Activated naive CD8-positive, alpha-beta T cell treated with anti-CD3 and anti-CD28 coated beads, Interleukin-2, amount 10 ng/mL, durations not matched to agents 7 days and 5 days (primary cell): ENCODE results near the gene GK2. TPM values are rescaled to one million over a fixed set of nuclear protein-coding genes. Genes with fewer than 3 reads are reported as not detected.

Experiments used
- ATAC-seq: fragments of 150-1000 bp; cut with Tn5 transposase; one replicate; pipeline ENCODE4 v1.10.0; 2021; ENCODE audit warnings: low read depth, moderate library complexity
- POLR2A ChIA-PET: fragments of 350-600 bp; sonication (Branson Sonifier 250); formaldehyde crosslinking; loops from one replicate; lab custom pipeline; 2021; ENCODE audit warnings: antibody characterized with exemption; lab: Charles Lee
- DNase-seq: peaks from one replicate; pipeline ENCODE4 v3.0.0; 2021
- H3K27ac Mint-ChIP-seq: one replicate; pipeline ENCODE4 v1.8.0; 2022; ENCODE audit warnings: mild to moderate bottlenecking, mixed read lengths
- H3K27me3 Mint-ChIP-seq: one replicate; pipeline ENCODE4 v1.8.0; 2022; ENCODE audit warnings: mild to moderate bottlenecking, moderate library complexity, mixed read lengths
- H3K36me3 Mint-ChIP-seq: one replicate; pipeline ENCODE4 v1.8.0; 2021; ENCODE audit warnings: mild to moderate bottlenecking, mixed read lengths
- H3K4me1 Mint-ChIP-seq: one replicate; pipeline ENCODE4 v1.8.0; 2021; ENCODE audit warnings: mixed read lengths
- H3K4me3 Mint-ChIP-seq: one replicate; pipeline ENCODE4 v1.8.0; 2022; ENCODE audit warnings: mild to moderate bottlenecking, moderate library complexity, mixed read lengths
- H3K9me3 Mint-ChIP-seq: one replicate; pipeline ENCODE4 v1.8.0; 2021; ENCODE audit warnings: mixed read lengths
- total RNA-seq, 2 experiments: library from RNA; stranded (reverse); gene quantifications; one replicate each; pipeline ENCODE4 v1.2.3, GENCODE V29; 2021

GK2 gene
- total RNA-seq, 2 experiments from 2014 or later: not detected

DNA sequence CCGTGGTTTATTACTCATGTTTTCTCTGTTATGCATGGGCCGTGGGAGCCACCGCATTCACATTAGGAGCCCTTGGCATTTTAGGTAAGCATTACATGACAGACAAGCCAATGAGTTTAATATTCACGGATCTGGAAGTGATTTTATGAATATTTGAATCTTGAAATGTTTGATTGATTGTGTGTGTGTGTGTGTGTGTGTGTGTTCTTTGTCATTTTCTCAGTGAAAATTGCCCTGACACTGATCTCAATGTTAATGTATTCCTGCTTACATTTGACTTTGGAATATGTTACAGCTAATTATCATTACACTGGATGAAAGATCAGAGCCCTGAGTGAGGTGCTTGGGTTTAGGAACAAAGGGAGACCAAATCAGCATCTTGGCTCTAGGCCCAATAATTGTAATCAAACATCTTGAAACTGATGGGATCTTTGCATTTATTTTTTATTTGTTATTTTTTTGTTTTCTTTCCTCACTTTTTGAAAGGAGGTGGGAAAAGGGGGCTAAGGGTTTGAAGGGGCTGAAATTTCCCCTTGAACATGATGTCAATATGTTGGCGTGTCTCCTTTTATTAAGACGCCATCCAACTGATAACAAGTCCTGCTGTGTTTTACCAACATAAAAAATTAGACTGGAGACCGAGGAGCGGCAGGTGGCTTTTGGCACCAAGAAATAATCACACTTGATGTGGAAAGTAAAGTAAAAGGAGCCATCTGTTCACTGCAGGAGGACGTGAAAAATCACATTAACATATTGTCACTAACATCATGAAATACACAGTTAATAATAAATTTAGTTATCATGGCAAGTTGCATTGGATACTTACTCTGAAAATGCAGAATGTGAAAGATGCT lies 5.2 kb upstream of the GK2 start:
- H3K4me1 Mint-ChIP-seq: no peaks in the 10 kb centered on the region

GRCh38 chr4:79404666-79405065 lies 3.4 kb downstream of the GK2 start:
- Mint-ChIP-seq H3K27ac (no peak overlapping the region), H3K27me3 (no peaks in the 10 kb centered on the region), H3K36me3 (no peaks in the 10 kb centered on the region), H3K9me3 (no peaks in the 10 kb centered on the region), H3K4me3 (no peak overlapping the region), H3K4me1 (no peaks in the 10 kb centered on the region)
- DNase-seq (no peak), ATAC-seq (no peak)
- POLR2A ChIA-PET: no interaction called here

More for the DNA sequence above, 5.2 kb upstream of the GK2 start:
- no peaks in the 10 kb centered on the region for H3K27me3 Mint-ChIP-seq
- DNase-seq (no peak), ATAC-seq (no peak)
- H3K27ac Mint-ChIP-seq: no peak overlapping the region
- no peaks in the 10 kb centered on the region for H3K36me3 Mint-ChIP-seq
- POLR2A ChIA-PET: no interaction called here
- no peak overlapping the region for H3K4me3 Mint-ChIP-seq
- H3K9me3 Mint-ChIP-seq: no peaks in the 10 kb centered on the region

- POLR2A ChIA-PET: no interaction called here
- H3K27ac Mint-ChIP-seq: no peak overlapping the region
- no peaks in the 10 kb centered on the region for H3K4me1 Mint-ChIP-seq
- H3K4me3 Mint-ChIP-seq: no peak overlapping the region
- no peaks in the 10 kb centered on the region for H3K36me3 Mint-ChIP-seq
- DNase-seq (no peak), ATAC-seq (no peak)
- H3K27me3 Mint-ChIP-seq: no peaks in the 10 kb centered on the region
- H3K9me3 Mint-ChIP-seq: no peaks in the 10 kb centered on the region
These were observed 4.7 kb downstream of the GK2 start for GRCh38 chr4:79403356-79403755.

GRCh38 chr4:79402332-79402851 lies 5.6 kb downstream of the GK2 start:
- Mint-ChIP-seq H3K4me3 (no peak overlapping the region), H3K9me3 (no peaks in the 10 kb centered on the region), H3K27ac (no peak overlapping the region), H3K27me3 (no peaks in the 10 kb centered on the region), H3K36me3 (no peaks in the 10 kb centered on the region), H3K4me1 (no peaks in the 10 kb centered on the region)
- POLR2A ChIA-PET: no interaction called here
- DNase-seq (no peak), ATAC-seq (no peak)

GRCh38 chr4:79399076-79399475 lies 9.0 kb downstream of the GK2 start:
- POLR2A ChIA-PET: no interaction called here
- no peak overlapping the region for H3K4me3 Mint-ChIP-seq
- H3K27me3 Mint-ChIP-seq: peaks cover 2% of the 10 kb centered on the region
- ATAC-seq: no peak
- H3K4me1 Mint-ChIP-seq: no peaks in the 10 kb centered on the region
- no peaks in the 10 kb centered on the region for H3K9me3 Mint-ChIP-seq
- no peak for DNase-seq
- no peak overlapping the region for H3K27ac Mint-ChIP-seq
- H3K36me3 Mint-ChIP-seq: no peaks in the 10 kb centered on the region

DNA sequence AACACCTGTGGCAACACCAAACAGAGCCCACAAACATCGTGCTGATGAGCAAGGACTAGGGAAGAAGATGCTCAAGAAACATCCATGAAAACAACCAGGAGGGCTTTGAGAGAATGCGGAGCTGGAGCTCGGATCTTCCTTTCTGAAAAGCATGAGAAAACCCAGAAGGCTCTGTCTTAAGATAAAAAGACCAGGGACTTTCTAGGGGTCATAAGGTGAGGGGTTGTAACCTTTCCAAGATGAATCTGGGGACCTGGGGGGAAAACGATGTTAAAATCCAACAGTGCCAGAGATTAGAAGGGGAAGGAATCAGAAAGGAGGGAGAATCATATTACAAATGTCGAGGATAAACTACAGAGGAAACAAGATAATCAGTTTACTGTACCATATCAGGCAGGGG lies 10.1 kb downstream of the GK2 start:
- H3K36me3 Mint-ChIP-seq: no peaks in the 10 kb centered on the region
- ATAC-seq (no peak), DNase-seq (no peak)
- peaks cover 2% of the 10 kb centered on the region for H3K27me3 Mint-ChIP-seq
- no peaks in the 10 kb centered on the region for H3K9me3 Mint-ChIP-seq
- no peak overlapping the region for H3K4me3 Mint-ChIP-seq
- POLR2A ChIA-PET: no interaction called here
- no peak overlapping the region for H3K27ac Mint-ChIP-seq
- no peaks in the 10 kb centered on the region for H3K4me1 Mint-ChIP-seq

DNA sequence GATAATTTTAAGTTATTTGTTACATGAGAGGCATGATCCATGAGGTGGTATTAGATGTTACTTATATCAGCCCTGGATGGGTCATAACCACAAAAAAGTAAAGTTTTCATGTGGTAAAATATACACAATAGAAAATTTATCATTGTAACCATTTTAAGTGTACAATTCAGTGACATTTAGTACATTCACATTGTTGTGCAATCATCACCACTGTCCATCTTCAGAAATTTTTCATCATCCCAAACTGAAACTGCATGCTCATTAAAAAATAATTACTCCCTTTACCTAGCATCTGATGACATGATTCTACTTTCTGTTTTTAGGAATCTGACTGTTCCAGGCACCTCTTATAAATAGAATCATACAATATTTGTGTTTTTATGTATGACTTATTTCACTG lies 11.2 kb downstream of the GK2 start:
- Mint-ChIP-seq H3K36me3 (no peaks in the 10 kb centered on the region), H3K9me3 (no peaks in the 10 kb centered on the region), H3K4me1 (no peaks in the 10 kb centered on the region), H3K27me3 (peaks cover 2% of the 10 kb centered on the region), H3K27ac (no peak overlapping the region), H3K4me3 (no peak overlapping the region)
- DNase-seq: no peak
- no peak for ATAC-seq
- POLR2A ChIA-PET: no interaction called here

- no peaks in the 10 kb centered on the region for H3K36me3 Mint-ChIP-seq
- no peaks in the 10 kb centered on the region for H3K4me1 Mint-ChIP-seq
- H3K27ac Mint-ChIP-seq: no peak overlapping the region
- ATAC-seq (no peak), DNase-seq (no peak)
- no peak overlapping the region for H3K4me3 Mint-ChIP-seq
- no peaks in the 10 kb centered on the region for H3K9me3 Mint-ChIP-seq
- POLR2A ChIA-PET: no interaction called here
- peaks cover 2% of the 10 kb centered on the region for H3K27me3 Mint-ChIP-seq
These were observed 12.2 kb downstream of the GK2 start for GRCh38 chr4:79395841-79396240.

GRCh38 chr4:79390890-79391289 lies 17.1 kb downstream of the GK2 start:
- Mint-ChIP-seq H3K4me3 (no peak overlapping the region), H3K4me1 (no peaks in the 10 kb centered on the region), H3K27ac (no peak overlapping the region), H3K9me3 (no peaks in the 10 kb centered on the region), H3K36me3 (no peaks in the 10 kb centered on the region), H3K27me3 (no peaks in the 10 kb centered on the region)
- DNase-seq (no peak), ATAC-seq (no peak)
- POLR2A ChIA-PET: no interaction called here

GRCh38 chr4:79385641-79386040 lies 22.4 kb downstream of the GK2 start:
- ATAC-seq: no peak
- DNase-seq: no peak
- Mint-ChIP-seq H3K4me1 (no peaks in the 10 kb centered on the region), H3K27ac (no peak overlapping the region), H3K27me3 (no peaks in the 10 kb centered on the region), H3K36me3 (no peaks in the 10 kb centered on the region), H3K9me3 (no peaks in the 10 kb centered on the region), H3K4me3 (no peak overlapping the region)
- POLR2A ChIA-PET: no interaction called here

- Mint-ChIP-seq H3K4me1 (no peaks in the 10 kb centered on the region), H3K9me3 (no peaks in the 10 kb centered on the region), H3K36me3 (no peaks in the 10 kb centered on the region), H3K27me3 (no peaks in the 10 kb centered on the region), H3K4me3 (no peak overlapping the region), H3K27ac (no peak overlapping the region)
- no peak for DNase-seq
- no peak for ATAC-seq
- POLR2A ChIA-PET: no interaction called here
These were observed 26.9 kb downstream of the GK2 start for GRCh38 chr4:79381161-79381560.

- Mint-ChIP-seq H3K4me1 (no peaks in the 10 kb centered on the region), H3K27me3 (no peaks in the 10 kb centered on the region), H3K9me3 (no peaks in the 10 kb centered on the region), H3K36me3 (no peaks in the 10 kb centered on the region), H3K27ac (no peak overlapping the region), H3K4me3 (no peak overlapping the region)
- POLR2A ChIA-PET: no interaction called here
- ATAC-seq (no peak), DNase-seq (no peak)
These were observed 38.0 kb downstream of the GK2 start for GRCh38 chr4:79370026-79370425.

- H3K27ac Mint-ChIP-seq: no peak overlapping the region
- no peak for ATAC-seq
- no peaks in the 10 kb centered on the region for H3K27me3 Mint-ChIP-seq
- no peak overlapping the region for H3K4me3 Mint-ChIP-seq
- DNase-seq: no peak
- H3K4me1 Mint-ChIP-seq: no peaks in the 10 kb centered on the region
- POLR2A ChIA-PET: no interaction called here
- H3K36me3 Mint-ChIP-seq: no peaks in the 10 kb centered on the region
- H3K9me3 Mint-ChIP-seq: no peaks in the 10 kb centered on the region
These were observed 40.9 kb downstream of the GK2 start for GRCh38 chr4:79367096-79367495.

GRCh38 chr4:79366422-79366821 lies 41.6 kb downstream of the GK2 start:
- no peak overlapping the region for H3K4me3 Mint-ChIP-seq
- H3K4me1 Mint-ChIP-seq: no peaks in the 10 kb centered on the region
- POLR2A ChIA-PET: no interaction called here
- no peaks in the 10 kb centered on the region for H3K36me3 Mint-ChIP-seq
- ATAC-seq: no peak
- DNase-seq: no peak
- no peaks in the 10 kb centered on the region for H3K27me3 Mint-ChIP-seq
- no peak overlapping the region for H3K27ac Mint-ChIP-seq
- H3K9me3 Mint-ChIP-seq: no peaks in the 10 kb centered on the region
